G401.6 (cell line): ENCODE measurements around the gene PDYN.

ENCODE experiments used
- FAIRE-seq: peaks from 2 replicates; lab custom pipeline; 2012; peaks lifted over from hg19 to GRCh38; lab: Jason Lieb, UNC

The PDYN gene

GRCh38 chr20:1950836-1951235 lies 43.0 kb downstream of the PDYN start:
- no peak for FAIRE-seq

DNA sequence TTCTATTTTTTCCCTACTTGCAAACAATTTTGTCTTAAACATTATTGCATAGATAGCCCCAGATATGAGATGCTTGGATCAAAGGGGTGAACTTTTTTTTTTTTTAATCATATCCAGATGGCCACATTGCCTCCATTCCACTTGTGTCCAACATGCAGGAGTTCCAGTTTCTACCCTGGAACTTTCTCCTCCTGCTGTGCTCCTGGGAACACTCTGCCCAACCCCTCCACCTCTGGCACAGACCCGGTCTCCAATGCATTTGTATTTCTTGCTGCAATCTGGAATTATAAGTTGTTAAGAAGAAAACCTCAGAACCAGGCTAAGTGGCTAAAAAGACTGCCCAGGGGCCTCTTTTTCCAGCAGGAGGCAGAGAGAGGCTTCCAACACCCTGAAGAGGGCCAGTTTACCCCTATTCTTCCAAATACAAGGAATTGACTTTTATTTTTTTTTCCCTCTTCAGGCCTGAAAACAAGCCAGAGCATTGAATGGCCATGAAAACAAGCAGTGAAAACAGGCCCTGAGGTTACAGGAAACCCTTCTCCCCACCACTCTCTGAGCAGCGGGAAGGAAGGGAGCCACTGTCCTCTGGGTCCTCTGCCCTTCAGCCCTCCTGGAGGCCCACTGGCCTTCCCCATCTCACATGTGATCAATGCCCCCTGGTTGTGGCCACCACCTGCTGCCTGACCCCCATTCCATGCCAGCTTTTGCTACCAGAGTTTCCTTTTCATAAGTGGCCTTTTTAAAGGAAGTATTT lies 44.3 kb downstream of the PDYN start:
- no peak for FAIRE-seq

GRCh38 chr20:1947535-1947846 lies 46.4 kb downstream of the PDYN start:
- FAIRE-seq, result no peak

DNA sequence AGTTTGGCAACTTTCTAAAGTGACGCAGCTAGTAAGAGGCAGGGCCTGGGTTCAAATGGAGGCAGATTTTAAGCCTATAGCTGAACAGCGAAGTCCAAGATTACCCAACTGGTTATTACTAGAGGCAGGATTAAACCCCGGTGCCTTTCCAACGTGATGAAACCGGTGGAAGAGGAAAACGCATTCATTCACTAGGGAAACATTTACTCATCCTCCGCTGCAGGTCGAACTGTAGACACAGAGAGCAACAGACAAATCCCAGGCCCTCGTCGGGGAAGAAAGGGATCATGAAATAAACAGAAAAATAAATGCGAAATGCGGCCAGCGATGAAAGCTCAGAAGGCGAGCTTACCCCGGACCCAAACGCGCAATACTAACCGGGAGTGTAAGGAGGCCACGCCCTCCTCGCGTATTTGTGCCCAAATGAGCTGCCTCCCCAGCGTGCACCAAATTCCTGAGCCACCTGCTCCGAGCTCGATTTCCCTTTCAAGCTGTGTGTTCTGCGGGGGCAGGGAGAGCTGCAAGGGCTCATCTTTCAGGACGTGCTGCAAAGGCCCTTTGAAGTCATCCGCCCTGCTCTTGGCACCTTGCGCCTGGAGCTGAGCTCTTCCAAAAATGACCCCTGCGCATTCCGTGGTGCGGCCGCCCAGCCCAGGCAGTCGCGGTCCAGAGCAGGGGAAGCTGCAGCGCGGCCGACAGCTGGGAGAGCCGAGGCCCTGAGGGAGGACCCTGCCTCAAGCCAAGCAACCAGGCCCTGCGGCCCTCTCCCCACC lies 46.9 kb downstream of the PDYN start:
- FAIRE-seq, result no peak

- no peak for FAIRE-seq
Measured at GRCh38 chr20:1946442-1946761, 47.5 kb downstream of the PDYN start.

DNA sequence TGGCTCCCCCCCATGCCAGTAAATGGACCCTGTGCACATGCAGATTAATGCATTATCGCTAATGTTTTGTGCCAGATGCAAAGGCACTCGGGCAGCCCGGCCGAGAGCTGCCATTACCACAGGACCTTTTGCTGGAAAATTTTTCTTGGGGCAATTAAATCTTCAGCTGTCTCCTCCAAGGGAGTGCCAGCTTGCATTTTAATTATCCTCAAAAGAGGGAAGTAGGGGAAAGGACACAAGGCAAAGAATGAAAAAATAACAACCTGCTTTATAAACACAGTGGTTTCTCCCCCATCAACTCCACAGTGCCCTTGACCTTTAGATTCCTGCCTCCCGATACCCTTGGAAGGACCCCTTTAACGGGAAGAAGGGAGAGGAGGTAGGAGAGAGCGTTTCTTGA lies 48.2 kb downstream of the PDYN start:
- no peak for FAIRE-seq

- no peak for FAIRE-seq
Measured at GRCh38 chr20:1945134-1945618, 48.7 kb downstream of the PDYN start.

DNA sequence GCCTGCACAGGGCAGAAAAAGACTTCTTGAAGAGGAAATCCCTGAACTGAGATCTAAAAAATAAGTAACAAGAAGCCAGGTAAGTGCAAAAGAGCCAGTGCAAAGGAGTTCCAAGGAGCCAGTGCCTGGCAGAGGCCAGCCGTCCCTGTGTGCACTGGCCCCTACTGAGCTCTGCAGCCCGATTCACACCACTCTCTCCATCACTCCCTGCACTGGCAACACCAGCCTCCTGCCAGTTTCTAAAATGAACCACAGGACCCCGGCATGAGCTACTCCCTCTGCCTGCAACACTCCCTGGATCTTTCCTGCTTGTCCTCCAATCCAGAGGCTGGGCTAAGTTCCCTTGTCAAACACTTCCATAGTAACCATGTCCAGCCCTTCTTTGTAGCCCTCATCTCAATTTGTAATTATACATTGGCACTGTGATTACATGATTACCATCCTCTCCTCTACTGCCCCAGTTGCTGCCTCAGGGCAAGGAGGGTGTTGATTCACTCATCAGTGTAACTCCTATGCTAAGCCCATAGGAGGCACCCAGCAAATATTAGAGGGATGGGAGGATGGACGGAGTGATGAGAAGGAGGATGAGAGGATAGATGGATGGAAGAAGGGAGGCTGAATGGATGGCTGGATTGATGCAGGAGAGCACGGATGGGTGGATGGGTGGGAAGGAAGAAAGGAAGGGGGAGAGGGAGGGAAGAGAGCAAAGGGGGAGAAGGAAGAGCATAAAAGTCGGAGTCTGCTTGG lies 49.3 kb downstream of the PDYN start:
- no peak for FAIRE-seq

DNA sequence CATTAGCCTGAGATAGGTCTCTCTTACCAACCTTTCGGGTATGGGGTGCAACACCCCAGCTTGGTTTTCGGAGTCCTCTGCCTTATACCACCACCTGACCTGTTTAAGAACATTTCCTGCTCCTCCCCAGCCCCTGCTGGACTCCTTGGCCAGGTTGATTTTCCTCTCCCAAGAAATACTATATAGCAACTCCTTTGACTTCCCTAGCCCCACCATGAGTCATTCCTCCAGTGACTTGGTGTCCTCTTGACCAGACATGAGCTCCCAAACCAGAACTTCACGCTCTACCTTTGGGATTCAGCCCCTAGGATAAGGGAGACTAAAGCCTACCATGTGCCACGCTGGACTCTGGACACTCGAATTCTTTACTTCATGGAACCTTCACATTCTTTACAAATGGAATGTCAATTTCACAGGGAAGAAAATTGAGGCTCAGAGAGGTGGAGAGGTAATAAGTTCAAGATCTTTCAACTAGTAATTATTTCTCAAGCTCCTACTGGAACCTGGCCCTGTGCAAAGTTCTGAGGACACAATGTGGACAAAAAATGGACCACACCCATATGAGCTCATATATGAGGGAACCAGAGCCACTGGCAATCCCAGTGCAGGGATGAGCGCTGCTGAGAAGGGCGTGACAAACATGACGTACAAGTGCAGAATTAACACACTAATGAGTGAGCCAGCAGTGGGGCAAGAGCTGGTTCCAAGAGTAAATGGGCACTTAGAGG lies 50.4 kb downstream of the PDYN start:
- FAIRE-seq, result no peak

- no peak for FAIRE-seq
Measured at GRCh38 chr20:1942486-1943274, 51.2 kb downstream of the PDYN start.

- no peak for FAIRE-seq
Measured at GRCh38 chr20:1942061-1942460, 51.8 kb downstream of the PDYN start.

- no peak for FAIRE-seq
Measured at GRCh38 chr20:1941226-1941625, 52.6 kb downstream of the PDYN start.

GRCh38 chr20:1940581-1940980 lies 53.3 kb downstream of the PDYN start:
- FAIRE-seq, result no peak

- no peak for FAIRE-seq
Measured at GRCh38 chr20:1939270-1939595, 54.6 kb downstream of the PDYN start.

DNA sequence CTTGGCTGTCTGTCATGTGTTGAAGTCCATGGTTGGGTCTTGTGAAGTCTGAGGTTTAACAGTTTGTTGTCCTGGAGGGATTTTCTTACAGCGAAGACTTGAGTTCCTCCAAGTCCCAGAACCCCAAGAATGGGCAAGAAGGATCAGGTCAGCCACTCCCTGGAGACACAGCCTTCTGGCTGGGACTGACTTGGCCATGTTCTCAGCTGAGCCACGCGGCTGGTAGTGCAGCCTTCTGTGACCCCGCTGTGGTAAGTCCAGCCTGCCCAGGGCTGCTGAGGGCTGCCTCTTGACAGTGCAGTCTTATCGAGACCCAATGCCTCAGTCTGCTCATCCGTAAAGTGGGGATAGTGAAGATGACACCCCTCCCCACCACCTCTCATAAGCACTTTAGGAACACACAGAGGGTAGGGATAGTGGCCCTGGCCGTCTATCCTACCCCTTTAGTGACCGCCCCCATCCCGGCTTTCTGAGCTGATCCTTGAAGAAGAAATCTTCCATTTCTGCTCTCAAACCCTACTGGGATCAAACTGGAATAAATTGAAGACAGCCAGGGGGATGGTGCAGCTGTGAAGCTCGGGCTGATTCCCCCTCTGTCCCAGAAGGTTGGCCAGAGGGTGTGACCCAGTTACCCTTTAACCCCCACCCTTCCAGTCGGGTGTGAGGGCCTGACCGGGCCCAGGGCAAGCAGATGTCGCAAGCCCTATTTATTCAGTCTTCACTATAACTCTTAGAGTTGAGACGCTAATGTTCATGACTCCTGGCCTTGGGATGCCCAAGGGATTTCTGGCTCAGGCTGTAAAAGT lies 55.2 kb downstream of the PDYN start:
- FAIRE-seq, result no peak

DNA sequence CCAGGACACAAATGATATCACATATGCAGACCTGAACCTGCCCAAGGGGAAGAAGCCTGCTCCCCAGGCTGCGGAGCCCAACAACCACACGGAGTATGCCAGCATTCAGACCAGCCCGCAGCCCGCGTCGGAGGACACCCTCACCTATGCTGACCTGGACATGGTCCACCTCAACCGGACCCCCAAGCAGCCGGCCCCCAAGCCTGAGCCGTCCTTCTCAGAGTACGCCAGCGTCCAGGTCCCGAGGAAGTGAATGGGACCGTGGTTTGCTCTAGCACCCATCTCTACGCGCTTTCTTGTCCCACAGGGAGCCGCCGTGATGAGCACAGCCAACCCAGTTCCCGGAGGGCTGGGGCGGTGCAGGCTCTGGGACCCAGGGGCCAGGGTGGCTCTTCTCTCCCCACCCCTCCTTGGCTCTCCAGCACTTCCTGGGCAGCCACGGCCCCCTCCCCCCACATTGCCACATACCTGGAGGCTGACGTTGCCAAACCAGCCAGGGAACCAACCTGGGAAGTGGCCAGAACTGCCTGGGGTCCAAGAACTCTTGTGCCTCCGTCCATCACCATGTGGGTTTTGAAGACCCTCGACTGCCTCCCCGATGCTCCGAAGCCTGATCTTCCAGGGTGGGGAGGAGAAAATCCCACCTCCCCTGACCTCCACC lies 56.4 kb downstream of the PDYN start:
- no peak for FAIRE-seq

- FAIRE-seq, result no peak
Measured at GRCh38 chr20:1935696-1936366, 58.0 kb downstream of the PDYN start.

DNA sequence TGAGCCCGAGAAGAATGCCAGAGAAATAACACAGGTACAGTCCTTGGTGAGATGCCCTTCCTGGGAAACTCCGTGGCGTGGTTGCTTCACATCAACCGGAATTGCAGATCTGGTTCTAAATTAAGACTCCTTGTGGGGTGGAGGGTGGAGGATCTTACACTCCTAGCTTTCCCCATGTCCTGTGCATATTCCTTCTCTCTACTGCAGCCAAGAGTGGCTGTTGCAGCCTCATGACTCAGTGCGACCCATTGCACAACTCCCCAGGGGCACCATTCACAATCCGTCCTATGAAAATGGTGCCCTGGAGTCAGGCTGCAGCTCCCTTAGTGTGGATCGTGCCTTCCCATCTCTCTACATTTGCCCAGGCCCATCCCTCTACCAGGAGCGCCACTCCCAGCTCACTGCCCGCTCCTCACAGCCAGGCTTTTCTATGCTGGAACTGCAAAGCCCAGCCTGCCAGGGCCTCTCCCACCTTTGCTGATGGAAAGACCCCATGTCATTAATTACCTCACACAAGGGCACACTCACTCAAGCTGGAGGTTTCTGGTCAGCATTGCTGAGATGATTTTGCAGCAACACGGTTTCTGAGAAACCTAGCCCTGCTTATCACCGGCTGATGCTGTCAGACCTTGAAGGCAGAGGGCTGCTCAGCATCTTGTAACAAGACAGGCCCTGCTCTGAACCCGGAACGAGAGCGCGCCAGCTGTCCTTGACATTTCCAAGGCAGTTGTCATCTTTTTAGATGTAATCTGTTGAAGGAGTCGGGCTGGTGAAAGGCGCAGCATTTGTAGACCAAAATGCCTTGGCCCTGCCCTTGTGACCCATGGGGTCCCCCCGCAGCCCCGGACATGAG lies 58.9 kb downstream of the PDYN start:
- no peak for FAIRE-seq

DNA sequence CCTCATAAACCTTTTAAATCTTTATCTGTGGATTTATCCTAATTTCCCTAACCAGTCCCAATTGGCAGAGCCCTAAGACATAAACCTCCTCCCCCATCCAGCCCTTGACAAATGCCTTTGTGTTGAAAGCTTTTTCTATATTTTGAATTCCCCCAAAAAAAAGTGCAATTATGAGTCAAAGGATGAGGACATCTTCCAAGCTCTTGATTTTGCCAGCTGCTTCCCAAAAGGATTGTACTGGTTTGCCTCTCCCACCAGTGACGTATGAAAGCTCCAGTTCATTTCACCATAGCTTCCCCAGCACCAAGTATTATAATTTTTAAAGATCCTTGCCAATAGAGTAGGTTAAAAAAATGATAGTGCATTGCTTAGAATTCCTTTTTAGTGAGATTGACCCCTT lies 59.7 kb downstream of the PDYN start:
- no peak for FAIRE-seq
